GM18508 (cell line): Measurements from ENCODE around the gene GPR157.

Source experiments
- ATAC-seq: cut with Tn5 transposase; IDR thresholded peaks from one replicate; pipeline ENCODE4 v1.9.1; 2021; ENCODE audit warnings: moderate number of reproducible peaks; ENCODE audit not compliant: insufficient read depth, unreplicated experiment

Gene GPR157

DNA sequence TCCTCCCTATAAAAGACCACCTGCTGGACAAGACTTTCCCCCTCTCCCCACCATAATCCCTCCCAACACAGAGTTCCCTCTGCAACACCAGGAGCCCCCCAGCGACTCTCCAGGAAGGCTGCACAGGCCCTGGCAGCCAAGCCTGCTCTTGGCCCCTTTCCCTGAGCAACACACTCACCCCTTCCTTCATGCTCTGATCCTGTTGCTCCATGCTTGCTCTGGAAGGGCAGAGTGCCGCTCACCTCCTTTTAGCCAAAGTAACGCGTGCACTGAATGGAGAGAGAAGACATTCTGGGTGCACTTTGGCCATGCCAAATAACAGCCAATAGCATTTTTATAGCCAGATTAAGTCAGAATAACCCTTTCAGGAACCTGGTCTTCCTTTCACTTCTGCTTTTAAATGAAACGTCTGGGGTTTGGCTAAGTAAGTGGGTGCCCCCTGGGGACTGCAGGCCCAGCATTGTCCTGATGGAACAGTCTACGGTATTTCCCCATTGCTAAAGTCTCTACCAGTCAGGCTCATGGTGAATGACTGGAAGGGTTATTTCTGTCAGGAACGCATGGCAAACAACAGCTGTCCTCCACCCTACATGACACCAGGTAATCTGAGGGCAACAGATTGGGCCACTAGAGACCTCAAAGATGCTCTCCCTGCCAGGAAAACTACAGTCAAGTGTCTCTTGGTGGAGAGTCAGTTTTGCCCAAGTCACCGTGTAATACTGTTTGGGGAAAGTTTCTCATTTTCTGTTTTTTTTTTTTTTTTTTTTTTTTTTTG, 59.4 kb downstream of the GPR157 start, which contains the start of gene SLC2A5:
SLC2A5 (minus strand) TSS at position 310 of the 775 bp plus-strand sequence; CDS start at position 211, 99 bp downstream.
- ATAC-seq, result peak; percentile 71

DNA sequence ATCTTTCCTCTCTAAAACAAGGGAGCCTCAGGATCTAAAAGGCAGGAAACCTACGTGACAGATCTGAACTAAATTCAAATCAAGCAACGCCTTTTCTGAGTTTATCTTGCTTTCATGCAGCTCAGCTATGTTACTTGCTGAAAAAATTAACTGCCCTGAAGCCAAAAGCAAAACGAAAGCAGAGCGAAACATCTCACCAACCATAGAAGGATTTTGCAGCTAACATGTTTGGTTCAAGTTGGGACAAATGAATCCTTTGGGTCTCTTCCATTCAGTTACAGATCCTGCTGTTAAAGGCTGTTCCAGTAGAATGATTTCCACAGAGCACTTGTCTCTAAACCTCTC, 59.9 kb downstream of the GPR157 start:
- no peak for ATAC-seq

DNA sequence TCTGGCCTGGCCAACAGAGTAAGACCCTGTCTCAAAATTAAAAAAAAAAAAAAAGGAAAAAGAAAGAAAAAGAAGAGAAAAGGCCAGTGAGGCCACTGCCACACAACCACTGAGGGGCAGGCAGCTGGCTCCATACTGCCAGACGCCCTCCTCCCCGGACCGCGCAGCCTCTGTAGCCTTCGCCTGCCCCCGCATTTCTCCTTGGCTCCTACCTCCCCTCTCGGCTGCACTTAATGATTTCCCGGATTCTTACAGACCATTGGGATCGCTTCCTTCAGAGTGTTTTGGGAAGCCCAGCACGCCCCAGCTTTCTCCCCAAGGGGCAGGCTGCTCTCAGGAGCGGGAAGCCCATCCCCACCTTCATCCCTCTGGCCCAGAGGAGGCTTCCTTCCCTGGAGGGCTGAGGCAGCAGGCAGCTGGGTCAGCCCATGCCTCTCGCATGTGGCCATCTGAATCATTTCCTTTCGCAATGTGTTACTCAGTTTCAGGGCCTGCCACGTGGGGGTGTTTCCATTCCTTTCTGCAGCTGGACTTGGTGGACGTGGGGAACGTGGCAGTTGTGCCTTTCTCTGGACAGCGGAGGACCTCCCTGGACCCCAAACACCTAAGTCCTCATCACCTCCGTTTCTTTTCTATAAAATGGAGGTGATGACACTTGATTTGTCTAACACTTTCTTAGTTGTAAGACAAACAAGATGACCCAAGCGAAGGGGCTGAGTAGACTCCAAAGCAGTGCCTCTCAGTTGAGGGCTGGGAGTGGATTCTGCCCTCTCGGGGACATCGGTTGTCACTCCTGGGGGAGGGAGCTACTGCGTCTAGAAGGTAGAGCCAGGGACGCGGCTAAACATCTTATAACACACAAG, 61.7 kb downstream of the GPR157 start:
- ATAC-seq, result no peak

DNA sequence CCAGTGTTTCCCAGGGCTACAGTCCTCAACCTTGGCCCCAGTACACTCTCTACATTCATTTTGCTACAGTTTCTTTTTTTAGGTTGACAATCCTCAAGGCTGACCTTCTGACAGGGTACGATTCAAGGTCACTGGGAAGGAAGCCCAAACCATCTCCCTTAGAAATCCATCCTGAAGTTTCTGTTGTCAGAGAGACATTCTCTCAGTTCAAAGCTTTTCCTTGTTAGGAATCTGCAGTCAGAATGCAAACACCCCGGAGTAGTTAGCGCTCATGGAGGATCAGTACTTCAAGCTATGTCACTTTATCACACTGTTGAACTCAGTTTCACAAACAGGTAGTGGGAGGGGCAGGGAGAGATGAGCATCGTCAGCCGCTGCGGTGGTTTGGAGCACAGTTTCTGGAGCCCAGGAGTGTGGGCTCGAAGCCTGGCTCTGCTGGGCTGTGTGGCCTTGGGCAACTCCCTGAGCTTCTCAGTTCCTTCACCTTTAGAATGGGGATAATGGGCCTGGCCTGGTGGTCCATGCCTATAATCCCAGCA, 63.6 kb downstream of the GPR157 start:
- no peak for ATAC-seq

DNA sequence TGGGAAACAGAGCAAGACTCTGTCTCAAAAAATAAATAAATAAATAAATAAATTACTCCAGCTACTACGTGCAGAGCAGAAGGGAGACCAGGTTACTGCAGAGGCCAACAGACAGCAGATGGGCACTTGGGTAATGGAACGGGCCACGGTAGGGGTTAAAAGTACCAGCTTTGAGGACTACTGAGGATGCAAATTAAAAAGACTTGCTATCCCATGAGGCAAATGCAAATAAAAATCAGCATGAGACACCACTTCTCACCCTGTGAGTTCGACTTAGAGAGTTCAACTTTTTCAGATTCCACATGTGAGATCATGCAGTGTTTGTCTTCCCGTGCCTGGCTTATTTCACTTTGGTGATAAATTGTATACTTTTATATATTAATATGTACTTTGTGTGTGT, 66.1 kb downstream of the GPR157 start:
- ATAC-seq, result no peak

DNA sequence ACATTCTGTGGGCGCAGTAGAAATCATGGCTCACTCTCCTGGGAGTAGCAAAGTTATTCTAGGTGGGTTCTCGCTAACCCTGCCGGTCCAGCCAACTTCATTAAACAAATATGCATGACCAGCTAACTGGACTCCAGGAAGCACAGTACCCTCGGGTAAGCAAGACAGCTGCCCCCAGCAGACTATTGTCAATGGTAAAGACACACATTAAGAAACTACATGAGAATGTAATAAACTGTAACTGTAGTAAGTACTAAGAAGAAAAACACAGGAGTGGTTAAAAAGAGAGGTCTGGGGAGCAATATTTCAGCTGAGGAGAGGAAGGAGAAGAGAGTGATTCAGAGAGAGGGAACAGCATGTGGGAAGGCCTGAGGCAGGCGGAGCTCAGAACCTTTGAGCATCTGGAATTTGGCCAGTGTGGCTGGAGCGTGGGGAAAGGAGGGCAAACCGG, 66.9 kb downstream of the GPR157 start:
- no peak for ATAC-seq

DNA sequence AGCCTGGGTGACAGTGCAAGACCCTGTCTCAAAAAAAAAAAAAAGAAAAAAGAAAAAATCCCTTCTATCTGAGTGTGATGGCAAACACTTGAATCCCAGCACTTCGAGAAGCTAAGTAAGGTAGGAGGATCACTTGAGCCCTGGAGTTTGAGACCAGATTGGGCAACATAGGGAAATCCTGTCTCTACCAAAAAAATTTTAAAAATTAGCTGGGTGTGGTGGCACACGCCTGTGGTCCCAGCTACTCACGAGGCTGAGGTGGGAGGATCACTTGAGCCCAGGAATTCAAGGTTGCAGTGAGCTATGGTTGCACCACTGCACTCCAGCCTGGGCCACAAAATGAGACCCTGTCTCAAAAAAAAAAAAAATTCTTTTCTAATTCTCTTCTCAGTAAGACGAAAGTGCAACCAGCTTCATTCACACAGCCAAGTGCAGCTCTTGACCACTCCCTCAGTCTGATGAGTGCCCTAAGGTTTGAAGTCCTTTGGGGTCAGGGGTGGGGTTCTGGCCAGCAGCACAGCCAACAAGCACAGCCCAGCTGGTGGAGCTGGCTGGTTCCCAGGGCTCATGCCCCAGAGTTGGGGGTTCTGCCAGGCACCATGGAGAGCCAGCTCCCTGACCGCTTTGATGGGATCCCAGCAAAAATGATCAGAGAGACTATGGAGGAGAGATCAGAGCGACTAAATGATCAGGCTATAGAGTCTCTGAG, 67.5 kb downstream of the GPR157 start:
- ATAC-seq, result no peak

DNA sequence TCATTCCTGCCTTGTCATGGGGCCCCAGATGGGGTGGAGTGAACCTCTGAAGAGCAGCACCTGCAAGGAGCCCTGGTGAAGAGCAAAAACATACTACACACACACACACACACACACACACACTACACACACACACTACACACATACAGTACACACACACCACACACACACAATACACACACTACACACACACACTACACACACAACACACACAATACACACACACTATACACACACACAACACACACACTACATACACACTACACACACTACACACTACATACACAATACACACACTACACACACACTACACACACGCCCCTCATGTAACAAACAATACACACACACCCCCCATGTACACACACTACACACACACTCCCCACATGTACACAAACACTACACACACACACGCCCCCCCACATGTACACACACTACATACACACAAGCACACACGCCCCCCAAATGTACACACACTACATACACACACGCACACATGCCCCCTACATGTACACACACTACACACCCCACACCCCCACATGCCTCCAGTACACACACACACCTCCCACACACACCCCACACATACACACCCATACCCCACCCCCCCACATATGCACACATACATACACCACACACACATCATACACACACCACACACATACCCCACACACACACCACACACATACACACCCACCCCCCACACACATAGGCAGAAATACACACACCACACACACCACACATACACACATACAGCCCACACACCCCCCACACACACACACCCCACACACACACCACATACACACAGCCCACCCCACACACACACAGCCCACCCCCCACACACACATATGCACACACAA, 68.8 kb downstream of the GPR157 start:
- ATAC-seq, result no peak

DNA sequence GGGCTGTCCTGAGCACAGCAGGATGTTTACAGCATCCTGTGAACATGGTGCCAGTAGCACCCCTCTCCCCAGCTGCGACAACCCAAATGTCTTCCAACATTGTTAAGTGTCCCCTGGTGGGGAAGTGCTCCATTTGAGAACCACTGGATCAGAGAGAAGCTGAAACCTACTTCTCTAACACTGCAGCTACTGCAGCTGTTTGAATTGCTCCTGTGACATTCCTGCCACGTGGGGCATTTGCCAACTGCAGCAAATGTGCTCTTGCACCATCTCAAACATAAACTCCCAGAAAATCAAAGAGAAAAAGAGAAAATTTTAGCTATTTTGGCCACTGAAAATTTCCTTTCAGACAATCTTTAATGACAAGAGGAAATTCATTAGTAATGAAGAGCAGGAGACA, 70.4 kb downstream of the GPR157 start:
- ATAC-seq, result no peak

DNA sequence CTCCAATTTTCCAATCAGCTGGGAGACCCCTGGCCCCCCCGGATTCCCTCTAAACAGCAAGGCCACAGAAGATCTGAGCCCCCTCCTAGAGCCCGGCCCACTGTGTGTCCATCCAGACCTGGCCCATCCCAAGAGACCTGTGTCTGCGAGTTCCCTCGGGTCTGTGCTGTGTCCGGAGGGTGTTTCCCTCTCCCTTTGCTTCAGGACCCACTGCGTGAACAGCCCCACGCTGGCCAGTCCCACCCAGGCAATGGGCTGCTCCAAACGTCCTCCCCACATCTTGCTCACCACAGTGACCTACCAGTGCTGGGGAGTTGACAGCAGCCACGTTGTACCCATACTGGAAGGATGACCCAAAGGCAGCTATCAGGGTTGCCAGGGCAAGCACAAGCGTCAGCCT, 71.1 kb downstream of the GPR157 start:
- no peak for ATAC-seq

DNA sequence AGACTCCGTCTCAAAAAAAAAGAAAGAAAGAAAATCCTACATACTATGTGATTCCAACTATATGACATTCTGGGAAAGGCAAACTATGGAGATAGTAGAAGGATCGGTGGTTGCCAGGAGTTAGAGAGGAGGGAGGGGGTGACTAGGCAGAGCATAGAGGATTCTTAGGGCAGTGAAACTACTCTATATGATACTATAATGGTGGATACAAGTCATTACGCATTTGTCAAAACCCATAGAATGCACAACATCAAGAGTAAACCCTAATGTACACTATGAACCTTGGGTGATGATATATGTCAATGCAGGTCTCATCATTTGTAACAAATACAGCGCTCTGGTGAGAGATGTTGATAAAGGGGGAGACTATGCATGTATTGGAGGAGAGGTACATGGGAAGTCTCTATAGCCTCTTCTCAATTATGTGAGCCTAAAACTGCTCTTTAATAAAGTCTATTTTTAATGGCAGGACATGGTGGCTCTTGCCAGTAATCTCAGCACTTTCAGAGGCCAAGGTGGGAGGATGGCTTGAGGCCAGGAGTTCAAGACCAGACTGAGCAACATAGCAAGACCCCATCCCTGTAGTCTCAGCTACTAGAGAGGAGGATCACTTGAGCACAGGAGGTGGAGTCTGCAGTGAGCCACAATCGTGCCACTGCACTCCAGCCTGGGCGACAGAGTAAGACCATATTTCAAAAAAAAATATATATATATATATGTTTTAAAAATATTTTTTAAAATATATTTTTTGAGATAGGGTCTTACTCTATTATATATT, 76.4 kb downstream of the GPR157 start:
- ATAC-seq, result no peak

DNA sequence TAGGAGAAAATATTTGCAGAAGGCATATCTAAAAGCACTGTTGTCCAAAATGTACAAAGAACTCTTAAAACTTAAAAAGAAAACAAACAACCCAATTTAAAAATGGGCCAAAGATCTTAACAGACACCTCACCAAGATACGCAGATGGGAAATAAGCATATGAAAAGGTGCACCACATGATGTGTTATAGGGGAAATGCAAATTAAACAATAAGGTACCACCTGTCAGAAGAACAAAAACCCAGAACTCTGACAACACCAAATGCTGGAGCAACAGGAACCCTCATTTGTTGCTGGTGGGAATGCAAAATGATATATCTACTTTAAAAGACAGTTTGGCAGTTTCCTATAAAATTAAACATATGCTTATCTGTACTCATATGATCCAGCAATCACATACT, 77.5 kb downstream of the GPR157 start:
- no peak for ATAC-seq

DNA sequence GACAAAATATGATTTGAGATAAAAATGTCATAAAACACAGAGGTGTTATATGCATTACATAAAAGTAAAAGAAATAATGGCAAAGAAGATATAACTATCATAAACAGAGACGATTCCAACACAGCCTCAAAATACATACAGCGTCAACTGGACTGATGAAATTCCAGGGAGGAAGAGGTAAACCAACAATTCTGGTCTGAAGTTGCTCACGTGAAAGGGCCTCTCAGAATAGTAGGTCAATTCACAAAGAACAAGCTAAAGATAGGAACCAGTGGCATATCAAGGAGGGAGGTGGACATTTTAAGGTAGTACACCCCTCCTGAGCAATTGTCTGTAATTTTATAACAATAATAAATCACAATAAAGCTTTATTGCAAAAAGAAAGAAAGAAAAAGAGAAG, 78.1 kb downstream of the GPR157 start:
- no peak for ATAC-seq
